Measurements from ENCODE around the gene PLPPR4.

Gene PLPPR4

DNA sequence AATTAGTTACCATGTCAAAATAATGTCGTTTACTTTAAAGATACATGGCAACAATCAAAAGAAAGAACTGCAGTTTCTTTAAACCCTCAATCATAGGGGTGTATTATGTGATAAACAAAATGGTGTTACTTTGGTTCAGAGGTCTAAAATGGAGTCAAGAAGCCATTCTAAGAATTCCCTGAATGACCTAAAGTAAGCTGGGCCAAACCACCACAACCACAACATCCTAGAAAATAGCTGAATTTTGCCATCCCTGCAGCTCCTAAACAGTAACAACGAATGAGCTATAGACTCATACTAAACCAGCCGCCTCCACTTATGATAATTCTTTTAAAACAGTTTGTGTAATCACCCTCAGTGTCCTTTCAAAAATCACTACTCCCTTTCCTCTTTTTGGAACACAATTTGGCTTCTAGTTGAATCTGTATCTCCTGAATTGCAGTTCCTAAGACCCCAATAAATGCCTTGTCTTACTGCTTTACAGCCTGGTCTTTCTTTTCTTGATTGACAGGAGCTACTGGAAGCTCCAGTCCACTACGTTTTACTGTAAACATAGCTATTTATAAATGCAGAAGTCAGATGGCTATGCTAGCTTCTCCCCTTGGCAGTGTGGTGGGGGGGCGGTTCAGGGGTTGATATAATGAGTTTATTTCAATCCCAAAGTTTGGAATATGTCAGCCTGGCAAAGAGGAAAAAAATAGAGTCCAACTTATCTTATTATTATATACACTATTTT lies 84.3 kb downstream of the PLPPR4 start:
- DNase-seq (ENCODE audit: low spot score) = no peak

DNA sequence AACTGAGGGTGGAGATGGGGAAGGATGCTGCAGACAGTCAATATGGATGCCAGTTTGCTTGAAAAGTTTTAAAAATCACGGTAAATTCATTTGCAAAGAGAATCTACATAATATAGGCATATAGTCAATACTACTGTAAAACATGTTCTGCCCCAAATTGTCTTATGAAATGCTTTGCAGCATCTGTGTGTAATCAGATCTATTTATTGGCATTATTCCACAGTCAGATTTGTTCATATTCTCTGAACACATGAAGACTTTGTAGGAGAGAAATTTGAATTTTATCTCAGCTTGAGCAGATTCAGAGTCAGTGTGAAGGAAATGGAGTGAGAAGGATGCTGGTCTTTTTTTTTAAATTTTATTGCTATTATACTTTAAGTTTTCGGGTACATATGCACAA lies 88.5 kb downstream of the PLPPR4 start:
- no peak for DNase-seq (ENCODE audit: low spot score)

DNA sequence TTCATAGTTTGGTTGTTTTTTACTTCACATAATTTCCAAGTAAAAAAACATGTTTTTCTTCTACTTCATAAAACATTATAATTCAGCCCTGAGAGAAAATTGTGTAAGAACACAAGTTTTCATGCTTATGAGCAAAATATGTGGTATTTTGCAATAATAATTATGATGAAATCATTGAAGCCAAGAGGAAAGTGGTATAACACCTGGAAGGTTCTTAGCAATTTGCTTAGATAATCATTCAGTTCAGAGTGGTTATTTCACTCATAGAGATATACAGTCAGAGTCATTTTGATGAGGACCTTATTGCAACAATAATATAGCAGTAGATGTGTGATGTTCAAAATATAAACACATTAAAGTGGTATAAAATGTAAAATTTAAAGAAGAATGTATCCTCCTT lies 94.5 kb downstream of the PLPPR4 start:
- DNase-seq (ENCODE audit: low spot score) = no peak
